ENCODE results near the gene SLCO4A1. TPM values are rescaled to one million over a fixed set of nuclear protein-coding genes. Genes with fewer than 3 reads are reported as not detected.

SLCO4A1 gene
- total and polyA plus RNA-seq, 9 of the 15 experiments (the other 6 are each of a cell fraction or from before 2014, with no cell fraction given) = 1.6 to 21.9 (median 12.8) TPM

DNA sequence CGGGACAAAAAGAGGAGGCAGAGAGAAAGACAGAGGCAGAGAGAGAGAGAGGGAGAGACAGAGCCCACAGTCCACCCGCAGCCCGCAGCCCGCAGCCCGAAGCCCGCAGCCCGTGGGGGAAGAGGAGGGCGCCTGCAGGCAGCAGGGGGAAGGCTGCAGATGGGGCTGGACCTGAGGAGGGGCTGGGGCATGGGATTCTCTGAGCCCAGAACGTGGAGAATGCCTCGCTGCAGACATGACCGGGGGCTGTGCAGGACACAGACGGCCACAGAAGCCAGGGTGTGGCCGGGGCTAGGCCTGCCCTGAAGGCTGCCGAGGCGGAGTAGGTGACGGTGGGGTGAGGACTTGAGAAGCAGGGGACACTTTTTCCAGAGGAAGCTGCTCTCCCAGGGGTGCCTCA, 6.5 kb upstream of the SLCO4A1 start (continued):
- no peak for TF ChIP-seq EZH2 (IDR thresholded peaks at IDR 0.05; ENCODE audit: borderline replicate concordance, low read depth, low read length)

DNA sequence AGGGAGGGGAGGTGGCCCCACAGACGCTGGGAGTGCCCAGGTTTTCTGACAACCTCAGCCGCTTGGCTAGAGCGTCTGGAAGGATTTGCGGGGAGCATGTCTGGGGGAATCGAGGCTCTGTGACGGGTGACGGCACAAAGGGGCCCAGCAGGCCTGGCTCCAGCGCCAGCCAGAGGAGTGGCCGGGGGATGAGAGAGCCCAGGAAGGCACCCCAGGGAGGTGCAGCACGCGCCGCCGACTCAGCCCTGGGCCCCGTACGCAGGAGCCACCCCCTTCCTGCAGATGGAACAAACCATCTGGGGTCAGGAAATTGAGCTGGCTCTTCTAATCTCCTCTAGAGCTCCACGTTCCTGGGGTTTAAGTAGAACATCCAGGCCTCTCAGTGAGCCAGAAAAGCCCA, 5.9 kb upstream of the SLCO4A1 start:
- CTCF ChIA-PET (ENCODE audit: low intra/inter-chr PET ratio) = interaction anchor here (1.1 kb wide), 1 partner anchor 137 kb away, joined by 3 read pairs; no protein-coding TSS in a partner anchor
- FAIRE-seq = no peak

More for the DNA sequence above, 5.9 kb upstream of the SLCO4A1 start:
- in situ Hi-C loops (cut with MboI) (no loop called here), intact Hi-C loops (cut with micrococcal nuclease) (no loop called here)
- TF ChIP-seq FOXK2 (conservative IDR thresholded peaks at IDR 0.05 in 1 of 2, IDR thresholded peaks at IDR 0.05 in 1 of 2; ENCODE audit: low read depth in 2 of 2) (peak in 1 of 2 experiments; percentile 62; a peak in 1 of 4 replicates), NONO (IDR thresholded peaks at IDR 0.05; ENCODE audit: low read depth in 2 of 2, low read length in 1 of 2) (peak in 1 of 2 experiments; percentile 89; a peak in 2 of 4 replicates), TAF9B (IDR thresholded peaks at IDR 0.05; ENCODE audit: partially characterized antibody) (no peak), ATF7 (IDR thresholded peaks at IDR 0.05) (peak; percentile 75), RHOXF2B (CRISPR knock-in tag; conservative IDR thresholded peaks at IDR 0.05) (no peak), TCF7L2 (IDR thresholded peaks at IDR 0.05; ENCODE audit: low read depth, low read length) (0 out of 2 replicates have a peak, but pooled peaks have one; percentile 26)
- TF ChIP-seq, protein P1, sequence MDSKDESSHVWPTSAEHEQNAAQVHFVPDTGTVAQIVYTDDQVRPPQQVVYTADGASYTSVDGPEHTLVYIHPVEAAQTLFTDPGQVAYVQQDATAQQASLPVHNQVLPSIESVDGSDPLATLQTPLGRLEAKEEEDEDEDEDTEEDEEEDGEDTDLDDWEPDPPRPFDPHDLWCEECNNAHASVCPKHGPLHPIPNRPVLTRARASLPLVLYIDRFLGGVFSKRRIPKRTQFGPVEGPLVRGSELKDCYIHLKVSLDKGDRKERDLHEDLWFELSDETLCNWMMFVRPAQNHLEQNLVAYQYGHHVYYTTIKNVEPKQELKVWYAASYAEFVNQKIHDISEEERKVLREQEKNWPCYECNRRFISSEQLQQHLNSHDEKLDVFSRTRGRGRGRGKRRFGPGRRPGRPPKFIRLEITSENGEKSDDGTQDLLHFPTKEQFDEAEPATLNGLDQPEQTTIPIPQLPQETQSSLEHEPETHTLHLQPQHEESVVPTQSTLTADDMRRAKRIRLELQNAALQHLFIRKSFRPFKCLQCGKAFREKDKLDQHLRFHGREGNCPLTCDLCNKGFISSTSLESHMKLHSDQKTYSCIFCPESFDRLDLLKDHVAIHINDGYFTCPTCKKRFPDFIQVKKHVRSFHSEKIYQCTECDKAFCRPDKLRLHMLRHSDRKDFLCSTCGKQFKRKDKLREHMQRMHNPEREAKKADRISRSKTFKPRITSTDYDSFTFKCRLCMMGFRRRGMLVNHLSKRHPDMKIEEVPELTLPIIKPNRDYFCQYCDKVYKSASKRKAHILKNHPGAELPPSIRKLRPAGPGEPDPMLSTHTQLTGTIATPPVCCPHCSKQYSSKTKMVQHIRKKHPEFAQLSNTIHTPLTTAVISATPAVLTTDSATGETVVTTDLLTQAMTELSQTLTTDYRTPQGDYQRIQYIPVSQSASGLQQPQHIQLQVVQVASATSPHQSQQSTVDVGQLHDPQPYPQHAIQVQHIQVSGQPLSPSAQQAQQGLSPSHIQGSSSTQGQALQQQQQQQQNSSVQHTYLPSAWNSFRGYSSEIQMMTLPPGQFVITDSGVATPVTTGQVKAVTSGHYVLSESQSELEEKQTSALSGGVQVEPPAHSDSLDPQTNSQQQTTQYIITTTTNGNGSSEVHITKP (IDR thresholded peaks at IDR 0.05; ENCODE audit: partially characterized antibody) = peak; percentile 98
- POLR2A ChIA-PET = interaction anchor here (1.3 kb wide), 1 partner anchor 13 kb away, joined by 8 read pairs; no protein-coding TSS in a partner anchor
- no peaks in the 10 kb centered on the region for H3K9me3 ChIP-seq (replicated peaks; ENCODE audit: control insufficient read depth, insufficient read depth, low read depth, low read length)
- peak overlapping the region in 1 of 2 experiments; percentile 2; a peak in 1 of 4 replicates for H3K9ac ChIP-seq (ENCODE audit: insufficient read depth in 1 of 2, low read depth in 2 of 2, low read length in 2 of 2)
- ATAC-seq = no peak; the same call in 2 of the 3 replicates
- H2AFZ ChIP-seq (ENCODE audit: low read depth, low read length) = no peak overlapping the region
- H3K9me1 ChIP-seq (ENCODE audit: control insufficient read depth, insufficient read depth, low read length) = peaks cover under 1% of the 10 kb centered on the region
- H3K4me3 ChIP-seq = no peak overlapping the region
- H3K4me1 ChIP-seq (replicated peaks in 1 of 2; ENCODE audit: control insufficient read depth in 2 of 2, insufficient read depth in 2 of 2, low read length in 2 of 2) = peaks cover 0 to 38% of the 10 kb centered on the region in 2 experiments; a peak in 4 of 5 replicates
- no peak overlapping the region for H3K4me2 ChIP-seq (ENCODE audit: insufficient read depth, low read length)
- no TSS peak for BruUV-seq (replicated peaks)
- DNase-seq (ENCODE audit: extremely low read depth in 1 of 4, low spot score in 3 of 4) = no peak
- peaks cover 24 to 53% of the 10 kb centered on the region in 2 experiments for H3K27me3 ChIP-seq (ENCODE audit: control insufficient read depth in 2 of 2, insufficient read depth in 2 of 2, low read length in 2 of 2)
- no peaks in the 10 kb centered on the region for H3K79me2 ChIP-seq (ENCODE audit: control insufficient read depth, insufficient read depth, low read length)
- no peaks in the 10 kb centered on the region for H4K20me1 ChIP-seq (replicated peaks; ENCODE audit: control insufficient read depth, insufficient read depth, low read length)
- H3K27ac ChIP-seq (ENCODE audit: extremely low read depth, low read depth, low read length) = no peak overlapping the region
- 17% methylated on average over 9 of the region's 16 CpGs for WGBS (ENCODE audit: insufficient coverage, low coverage, missing lambda C conversion rate)
- no peaks in the 10 kb centered on the region for H3K36me3 ChIP-seq (ENCODE audit: control insufficient read depth, insufficient read depth, low read length)

Measured in K562 (cell line).